Activated B cell treated with CpG ODN at 0.5 μM for 24 hours (primary cell): ENCODE data around the gene ERAL1. TPM values are rescaled to one million over a fixed set of nuclear protein-coding genes. Genes with fewer than 3 reads are reported as not detected.

ENCODE experiments used
- ATAC-seq: fragments of 200-7000 bp; cut with Tn5 transposase; one replicate; pipeline ENCODE4 v1.10.0; 2021; ENCODE audit warnings: low read depth, mild to moderate bottlenecking, moderate library complexity
- CTCF ChIA-PET: fragments of 350-600 bp; sonication (Branson Sonifier 250); formaldehyde crosslinking; loops from one replicate; lab custom pipeline; 2021; ENCODE audit warnings: antibody characterized with exemption; lab: Charles Lee
- POLR2A ChIA-PET: fragments of 350-600 bp; sonication (Branson Sonifier 250); formaldehyde crosslinking; loops from one replicate; lab custom pipeline; 2021; ENCODE audit warnings: antibody characterized with exemption; lab: Charles Lee
- DNase-seq: peaks from one replicate; pipeline ENCODE4 v3.0.0; 2022
- H3K27ac Mint-ChIP-seq: one replicate; pipeline ENCODE4 v1.8.0; 2020; ENCODE audit warnings: mixed read lengths
- H3K27me3 Mint-ChIP-seq: one replicate; pipeline ENCODE4 v1.8.0; 2021; ENCODE audit warnings: mixed read lengths
- H3K36me3 Mint-ChIP-seq: one replicate; pipeline ENCODE4 v1.8.0; 2021; ENCODE audit warnings: low read depth, mixed read lengths
- H3K4me1 Mint-ChIP-seq: one replicate; pipeline ENCODE4 v1.8.0; 2021; ENCODE audit warnings: mixed read lengths
- H3K4me3 Mint-ChIP-seq: one replicate; pipeline ENCODE4 v1.8.0; 2020; ENCODE audit warnings: mild to moderate bottlenecking, mixed read lengths
- H3K9me3 Mint-ChIP-seq: one replicate; pipeline ENCODE4 v1.8.0; 2020; ENCODE audit warnings: mixed read lengths
- CTCF ChIP-seq: fragments of 200-600 bp; IDR thresholded peaks from one replicate; pipeline ENCODE4 v1.8.0; 2022; ENCODE audit warnings: antibody characterized with exemption, mild to moderate bottlenecking
- intact Hi-C: fragments of 100-400 bp; cut with micrococcal nuclease; formaldehyde crosslinking; loops from one replicate; pipeline ENCODE4 v1.15.1; 2024
- total RNA-seq: library from RNA; stranded (reverse); gene quantifications from 2 replicates; pipeline ENCODE4 v1.2.3, GENCODE V29; 2022

Gene ERAL1
- total RNA-seq, 1 donor from 2014 or later, result 47.6 TPM

- ChIA-PET POLR2A (interaction anchor here (0.9 to 1.4 kb wide), 3 partner anchors 13 to 36 kb away, joined by 3 to 4 read pairs (median 3); no protein-coding TSS in a partner anchor), CTCF (no interaction called here)
- DNase-seq (no peak), ATAC-seq (no peak)
- intact Hi-C loops, result no loop called here
- Mint-ChIP-seq H3K36me3 (peaks cover 48% of the 10 kb centered on the region), H3K9me3 (no peaks in the 10 kb centered on the region), H3K4me3 (no peak overlapping the region), H3K4me1 (peaks cover 25% of the 10 kb centered on the region), H3K27me3 (no peaks in the 10 kb centered on the region), H3K27ac (peak overlapping the region; percentile 12)
- TF ChIP-seq CTCF, result no peak
Measured at GRCh38 chr17:28857905-28858800, 3.3 kb downstream of the ERAL1 start.

GRCh38 chr17:28858801-28859355 is 4.1 kb downstream of the ERAL1 start:
- Mint-ChIP-seq H3K9me3 (no peaks in the 10 kb centered on the region), H3K27ac (peak overlapping the region; percentile 6), H3K4me1 (peaks cover 25% of the 10 kb centered on the region), H3K27me3 (no peaks in the 10 kb centered on the region), H3K36me3 (peaks cover 48% of the 10 kb centered on the region), H3K4me3 (no peak overlapping the region)
- POLR2A ChIA-PET, result interaction anchor here (0.9 to 1.4 kb wide), 3 partner anchors 11 to 35 kb away, joined by 3 to 4 read pairs (median 3); no protein-coding TSS in a partner anchor
- no peak for ATAC-seq
- no peak for TF ChIP-seq CTCF
- intact Hi-C loops, result no loop called here
- CTCF ChIA-PET, result interaction anchor here (0.7 kb wide), 1 partner anchor 11 kb away, joined by 6 read pairs; no protein-coding TSS in a partner anchor
- DNase-seq, result no peak

GRCh38 chr17:28860363-28860808 is 5.6 kb downstream of the ERAL1 start:
- no peaks in the 10 kb centered on the region for H3K9me3 Mint-ChIP-seq
- intact Hi-C loops, result no loop called here
- ChIA-PET POLR2A (interaction anchor here (0.6 to 0.8 kb wide), 2 partner anchors 11 to 16 kb away, joined by 5 read pairs; no protein-coding TSS in a partner anchor), CTCF (no interaction called here)
- TF ChIP-seq CTCF, result no peak
- H3K4me3 Mint-ChIP-seq, result no peak overlapping the region
- H3K4me1 Mint-ChIP-seq, result peaks cover 17% of the 10 kb centered on the region
- H3K27ac Mint-ChIP-seq, result no peak overlapping the region
- DNase-seq (no peak), ATAC-seq (no peak)
- H3K27me3 Mint-ChIP-seq, result no peaks in the 10 kb centered on the region
- peaks cover 40% of the 10 kb centered on the region for H3K36me3 Mint-ChIP-seq

- ChIA-PET POLR2A (interaction anchor here (0.6 to 0.8 kb wide), 3 partner anchors 9 to 230 kb away, joined by 3 to 4 read pairs (median 4); no protein-coding TSS in a partner anchor), CTCF (no interaction called here)
- Mint-ChIP-seq H3K27me3 (no peaks in the 10 kb centered on the region), H3K27ac (peak overlapping the region; percentile 9), H3K36me3 (peaks cover 37% of the 10 kb centered on the region), H3K9me3 (no peaks in the 10 kb centered on the region), H3K4me1 (peaks cover 19% of the 10 kb centered on the region), H3K4me3 (no peak overlapping the region)
- ATAC-seq (no peak), DNase-seq (no peak)
- no peak for TF ChIP-seq CTCF
- intact Hi-C loops, result no loop called here
Measured at GRCh38 chr17:28861393-28862203, 6.8 kb downstream of the ERAL1 start.
